Progenitor cell of endocrine pancreas (in vitro differentiated cells): Measurements from ENCODE around the gene SALL1. TPM values are rescaled to one million over a fixed set of nuclear protein-coding genes. Genes with fewer than 3 reads are reported as not detected.

ENCODE experiments used
- DNase-seq: peaks from one replicate; pipeline ENCODE4 v3.0.0; 2021; ENCODE audit warnings: low spot score; ENCODE audit not compliant: unreplicated experiment
- H3K27ac Mint-ChIP-seq: 2 replicates; pipeline ENCODE4 v1.8.0; 2021; ENCODE audit warnings: mild to moderate bottlenecking, moderate library complexity, mixed read lengths
- H3K27me3 Mint-ChIP-seq: 2 replicates; pipeline ENCODE4 v1.8.0; 2021; ENCODE audit warnings: mixed read lengths
- H3K36me3 Mint-ChIP-seq: 2 replicates; pipeline ENCODE4 v1.8.0; 2022; ENCODE audit warnings: mixed read lengths; ENCODE audit not compliant: insufficient read depth
- H3K4me1 Mint-ChIP-seq: 2 replicates; pipeline ENCODE4 v1.8.0; 2021; ENCODE audit warnings: low read depth, mixed read lengths
- H3K4me3 Mint-ChIP-seq: 2 replicates; pipeline ENCODE4 v1.8.0; 2021; ENCODE audit warnings: low read depth, mild to moderate bottlenecking, moderate library complexity, mixed read lengths
- H3K9me3 Mint-ChIP-seq: 2 replicates; pipeline ENCODE4 v1.8.0; 2021; ENCODE audit warnings: low read depth, mixed read lengths
- CTCF ChIP-seq: fragments of 200-600 bp; sonication (generic); IDR thresholded peaks from one replicate; pipeline ENCODE4 v1.5.0; 2021; ENCODE audit warnings: antibody characterized with exemption, mild to moderate bottlenecking; ENCODE audit not compliant: unreplicated experiment
- total RNA-seq: library from RNA; stranded (reverse); gene quantifications from 2 replicates; pipeline ENCODE4 v1.2.1, GENCODE V29; 2021

The SALL1 gene
- total RNA-seq, 1 donor from 2014 or later = 11.0 TPM

GRCh38 chr16:51139568-51139967 is 11.5 kb downstream of the SALL1 start:
- peaks cover 40% of the 10 kb centered on the region for H3K36me3 Mint-ChIP-seq
- no peak for TF ChIP-seq CTCF
- H3K27me3 Mint-ChIP-seq = peaks cover 22% of the 10 kb centered on the region
- no peak overlapping the region for H3K4me3 Mint-ChIP-seq
- no peak for DNase-seq
- peaks cover 21% of the 10 kb centered on the region for H3K4me1 Mint-ChIP-seq
- H3K9me3 Mint-ChIP-seq = no peaks in the 10 kb centered on the region
- no peak overlapping the region for H3K27ac Mint-ChIP-seq

- no peak for DNase-seq
- Mint-ChIP-seq H3K36me3 (peaks cover 40% of the 10 kb centered on the region), H3K9me3 (no peaks in the 10 kb centered on the region), H3K27me3 (peaks cover 33% of the 10 kb centered on the region), H3K4me1 (peaks cover 18% of the 10 kb centered on the region), H3K27ac (no peak overlapping the region), H3K4me3 (no peak overlapping the region)
- no peak for TF ChIP-seq CTCF
These were observed 12.9 kb downstream of the SALL1 start for GRCh38 chr16:51138178-51138577.

GRCh38 chr16:51137097-51137496 is 14.0 kb downstream of the SALL1 start:
- peaks cover 40% of the 10 kb centered on the region for H3K36me3 Mint-ChIP-seq
- no peak for TF ChIP-seq CTCF
- H3K9me3 Mint-ChIP-seq = no peaks in the 10 kb centered on the region
- H3K27me3 Mint-ChIP-seq = peaks cover 37% of the 10 kb centered on the region
- H3K4me3 Mint-ChIP-seq = no peak overlapping the region
- no peak overlapping the region for H3K27ac Mint-ChIP-seq
- no peak for DNase-seq
- peaks cover 11% of the 10 kb centered on the region for H3K4me1 Mint-ChIP-seq

- peak overlapping the region; percentile 65 for H3K4me3 Mint-ChIP-seq
- H3K27ac Mint-ChIP-seq = peak overlapping the region; percentile 71
- no peak for DNase-seq
- no peaks in the 10 kb centered on the region for H3K9me3 Mint-ChIP-seq
- peaks cover 52% of the 10 kb centered on the region for H3K27me3 Mint-ChIP-seq
- peaks cover 11% of the 10 kb centered on the region for H3K4me1 Mint-ChIP-seq
- peaks cover 28% of the 10 kb centered on the region for H3K36me3 Mint-ChIP-seq
- no peak for TF ChIP-seq CTCF
These were observed 16.2 kb downstream of the SALL1 start for GRCh38 chr16:51134876-51135275.

- Mint-ChIP-seq H3K27me3 (peaks cover 52% of the 10 kb centered on the region), H3K4me1 (peaks cover 11% of the 10 kb centered on the region), H3K36me3 (peaks cover 23% of the 10 kb centered on the region), H3K4me3 (peak overlapping the region; percentile 69), H3K27ac (no peak overlapping the region), H3K9me3 (no peaks in the 10 kb centered on the region)
- TF ChIP-seq CTCF = no peak
- DNase-seq = no peak
These were observed 16.7 kb downstream of the SALL1 start for GRCh38 chr16:51134269-51134812.
